CD14-positive monocyte (primary cell): Measurements from ENCODE around the gene ACTA2. TPM values are rescaled to one million over a fixed set of nuclear protein-coding genes. Genes with fewer than 3 reads are reported as not detected.

Experiments used
- DNase-seq, 3 donors: peaks; one replicate each; pipeline ENCODE4 v3.0.0-alpha.2; 2011 to 2022
- H2AFZ ChIP-seq: 2 replicates; pipeline ENCODE4 v1.6.0; 2012; ENCODE audit warnings: mild to moderate bottlenecking, low read depth, low read length, inconsistent platforms; ENCODE audit not compliant: insufficient read depth, poor library complexity, severe bottlenecking
- H3K27ac ChIP-seq, 2 donors: 1 replicate in 1 of 2; 2 replicates in 1 of 2; pipeline ENCODE4 v1.5.1; 2012 to 2013; ENCODE audit warnings: low read length in 2 of 2, control low read depth in 1 of 2, inconsistent platforms in 1 of 2, low read depth in 1 of 2, mild to moderate bottlenecking in 1 of 2
- H3K27me3 ChIP-seq, 2 donors: one replicate each; pipeline versions ENCODE4 v1.6.0 to v1.6.1; 2011 to 2013; ENCODE audit warnings: low read length in 2 of 2; ENCODE audit not compliant: control insufficient read depth in 2 of 2, insufficient read depth in 2 of 2
- H3K36me3 ChIP-seq, 2 donors: replicated peaks in 1 of 2; 1 replicate in 1 of 2; 2 replicates in 1 of 2; pipeline versions ENCODE4 v1.5.1 to v1.6.1; 2012 to 2013; ENCODE audit warnings: low read length in 2 of 2, control low read depth in 1 of 2, inconsistent platforms in 1 of 2, mild to moderate bottlenecking in 1 of 2; ENCODE audit not compliant: insufficient read depth in 2 of 2, control insufficient read depth in 1 of 2
- H3K4me1 ChIP-seq, 2 donors: 1 replicate in 1 of 2; 2 replicates in 1 of 2; pipeline versions ENCODE4 v1.5.1 to v1.6.1; 2012 to 2013; ENCODE audit warnings: low read length in 2 of 2, control low read depth in 1 of 2, inconsistent platforms in 1 of 2, mild to moderate bottlenecking in 1 of 2, moderate library complexity in 1 of 2; ENCODE audit not compliant: insufficient read depth in 2 of 2, control insufficient read depth in 1 of 2
- H3K4me2 ChIP-seq: replicated peaks from 2 replicates; pipeline ENCODE3; 2012; ENCODE audit warnings: low read length, moderate library complexity, mild to moderate bottlenecking; ENCODE audit not compliant: poor library complexity, severe bottlenecking; ENCODE audit errors: extremely low read depth
- H3K4me3 ChIP-seq, 3 experiments: fragments of 200-600 bp in 1 of 3; sonication (generic) in 1 of 3; replicated peaks in 1 of 3; 1 replicate in 2 of 3; 2 replicates in 1 of 3; pipeline ENCODE4 v1.5.1; 2011 to 2013; ENCODE audit warnings: low read length in 3 of 3, mild to moderate bottlenecking in 3 of 3, control low read depth in 2 of 3, low read depth in 2 of 3, inconsistent platforms in 1 of 3, moderate library complexity in 1 of 3
- H3K79me2 ChIP-seq: 2 replicates; pipeline ENCODE4 v1.6.0; 2012; ENCODE audit warnings: mild to moderate bottlenecking, control low read depth, inconsistent platforms, low read length, moderate library complexity; ENCODE audit not compliant: insufficient read depth
- H3K9ac ChIP-seq: 2 replicates; pipeline ENCODE4 v1.6.0; 2017; ENCODE audit warnings: low read length, mild to moderate bottlenecking; ENCODE audit not compliant: insufficient read depth, poor library complexity, severe bottlenecking
- H3K9me3 ChIP-seq, 2 donors: replicated peaks in 1 of 2; 1 replicate in 1 of 2; 2 replicates in 1 of 2; pipeline versions ENCODE4 v1.5.1 to v1.6.1; 2012 to 2013; ENCODE audit warnings: low read length in 2 of 2, control low read depth in 1 of 2; ENCODE audit not compliant: control insufficient read depth in 1 of 2, insufficient read depth in 1 of 2
- H4K20me1 ChIP-seq: 2 replicates; pipeline ENCODE4 v1.6.0; 2012; ENCODE audit warnings: mild to moderate bottlenecking, low read length, control low read depth, moderate library complexity; ENCODE audit not compliant: insufficient read depth
- H3K27ac Mint-ChIP-seq, 7 donors: one replicate each; pipeline ENCODE4 v1.8.0; 2020; ENCODE audit warnings: mild to moderate bottlenecking in 7 of 7, mixed read lengths in 7 of 7, moderate library complexity in 6 of 7, inconsistent platforms in 2 of 7
- H3K27me3 Mint-ChIP-seq, 3 donors: one replicate each; pipeline ENCODE4 v1.8.0; 2021 to 2022; ENCODE audit warnings: low read depth in 3 of 3, mild to moderate bottlenecking in 3 of 3, mixed read lengths in 3 of 3, moderate library complexity in 3 of 3, inconsistent platforms in 1 of 3
- H3K36me3 Mint-ChIP-seq, 2 donors: one replicate each; pipeline ENCODE4 v1.8.0; 2020; ENCODE audit warnings: mixed read lengths in 2 of 2, inconsistent platforms in 1 of 2, mild to moderate bottlenecking in 1 of 2
- H3K4me1 Mint-ChIP-seq: one replicate; pipeline ENCODE4 v1.8.0; 2020; ENCODE audit warnings: mild to moderate bottlenecking, mixed read lengths
- H3K4me3 Mint-ChIP-seq, 2 donors: one replicate each; pipeline ENCODE4 v1.8.0; 2020; ENCODE audit warnings: mild to moderate bottlenecking in 2 of 2, mixed read lengths in 2 of 2, moderate library complexity in 1 of 2
- H3K9me3 Mint-ChIP-seq, 7 donors: one replicate each; pipeline ENCODE4 v1.8.0; 2020 to 2022; ENCODE audit warnings: mixed read lengths in 7 of 7, mild to moderate bottlenecking in 6 of 7, moderate library complexity in 6 of 7, inconsistent platforms in 2 of 7
- CTCF ChIP-seq: fragments of 200-600 bp; IDR thresholded peaks from one replicate; pipeline ENCODE4 v1.8.0; 2022; ENCODE audit warnings: antibody characterized with exemption, mild to moderate bottlenecking
- WGBS: methylation state at CpG from one replicate; pipeline ENCODE4 v1.1.5; 2013; ENCODE audit warnings: missing lambda C conversion rate; ENCODE audit not compliant: insufficient coverage; 5-methylcytosine and 5-hydroxymethylcytosine counted together
- intact Hi-C, 2 donors: fragments of 100-400 bp; cut with micrococcal nuclease; formaldehyde crosslinking; loops; one replicate each; pipeline versions ENCODE4 v1.15.0 to v1.15.1; 2023
- polyA plus RNA-seq, 3 donors: library from polyadenylated mRNA; depleted of rRNA in 1 of 3; unstranded in 2 of 3; stranded (reverse) in 1 of 3; fragments of 300-500 nt in 2 of 3; fragments of >200 nt in 1 of 3; fragmentation: Illumina TruSeq in 2 of 3; gene quantifications; 1 replicate in 2 of 3; 2 replicates in 1 of 3; pipeline ENCODE4 v1.2.3, GENCODE V29; 2012 to 2021

Gene ACTA2
- polyA plus RNA-seq, 3 donors = 4.4 to 12.3 (median 6.8) TPM

DNA sequence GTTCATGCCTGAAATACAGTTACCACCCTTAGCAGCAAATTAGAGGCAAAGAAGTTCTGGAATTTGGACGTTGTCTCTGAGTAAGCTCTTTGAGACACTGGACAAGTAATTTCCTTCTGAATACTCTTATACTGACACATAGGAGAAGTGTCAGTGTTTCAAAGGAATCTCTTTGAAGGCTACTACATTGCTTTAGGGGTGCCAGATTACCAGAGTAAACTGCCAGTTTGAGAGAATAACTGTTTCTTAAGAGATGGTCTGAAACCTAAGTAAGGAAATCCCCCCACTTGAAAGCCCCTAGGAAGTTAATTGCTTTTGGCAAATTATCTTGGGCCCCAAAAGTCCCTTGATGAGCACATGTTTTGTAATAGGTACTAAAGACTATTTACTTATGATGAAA is 41.4 kb upstream of the ACTA2 start:
- peaks cover 28% of the 10 kb centered on the region for H4K20me1 ChIP-seq

GRCh38 chr10:88992921-88993524 is 40.5 kb upstream of the ACTA2 start:
- Histone ChIP-seq H3K9ac (no peak overlapping the region), H3K9me3 (no peaks in the 10 kb centered on the region), H3K4me2 (peak overlapping the region; percentile 87), H3K4me1 (peaks cover 50 to 70% of the 10 kb centered on the region in 2 donors), H3K27ac (peak overlapping the region in 1 of 2 donors; percentile 49), H3K79me2 (peaks cover 67% of the 10 kb centered on the region), H3K4me3 (peak overlapping the region in 1 of 3 experiments; percentile 46), H4K20me1 (peaks cover 24% of the 10 kb centered on the region), H2AFZ (no peak overlapping the region), H3K36me3 (no peaks in the 10 kb centered on the region), H3K27me3 (no peaks in the 10 kb centered on the region)
- DNase-seq = peak in 1 of 3 donors; percentile 65
- Mint-ChIP-seq H3K4me3 (peak overlapping the region; percentile 56 to 72), H3K4me1 (peaks cover 72% of the 10 kb centered on the region), H3K9me3 (no peaks in the 10 kb centered on the region), H3K36me3 (peaks cover 0 to 3% of the 10 kb centered on the region in 2 donors), H3K27me3 (no peaks in the 10 kb centered on the region), H3K27ac (peak overlapping the region in 3 of 7 donors; percentile 54 to 71 (median 63))
- intact Hi-C loops = loop anchor here in 1 of 2 donors (5.0 kb wide), 3 partner anchors 39 to 141 kb away; partner anchors contain the start of gene ANKRD22
- TF ChIP-seq CTCF = no peak
- WGBS = 60% methylated on average over 1 of the region's 3 CpGs

More for the DNA sequence above, 41.4 kb upstream of the ACTA2 start:
- Histone ChIP-seq H3K4me2 (no peak overlapping the region), H3K27ac (no peak overlapping the region), H3K9me3 (no peaks in the 10 kb centered on the region), H3K79me2 (peaks cover 75% of the 10 kb centered on the region), H3K4me1 (peaks cover 43 to 60% of the 10 kb centered on the region in 2 donors), H3K4me3 (no peak overlapping the region), H2AFZ (no peak overlapping the region), H3K27me3 (no peaks in the 10 kb centered on the region), H3K9ac (no peak overlapping the region), H3K36me3 (no peaks in the 10 kb centered on the region)
- peak overlapping the region in 3 of 7 donors; percentile 15 to 37 (median 30) for H3K27ac Mint-ChIP-seq
- peak in 2 of 3 donors; percentile 25 to 78 for DNase-seq
- H3K9me3 Mint-ChIP-seq = no peaks in the 10 kb centered on the region
- peaks cover 63% of the 10 kb centered on the region for H3K4me1 Mint-ChIP-seq
- no peaks in the 10 kb centered on the region for H3K27me3 Mint-ChIP-seq
- TF ChIP-seq CTCF = no peak
- intact Hi-C loops = loop anchor here in 1 of 2 donors (5.0 kb wide), 3 partner anchors 38 to 142 kb away; partner anchors contain the start of gene ANKRD22
- peaks cover 3 to 6% of the 10 kb centered on the region in 2 donors for H3K36me3 Mint-ChIP-seq
- WGBS = no CpG with 5 or more reads among the region's 1 CpG
- peak overlapping the region in 1 of 2 donors; percentile 46 for H3K4me3 Mint-ChIP-seq
